ENCODE data around the gene TEAD2. TPM values are rescaled to one million over a fixed set of nuclear protein-coding genes. Genes with fewer than 3 reads are reported as not detected.

The TEAD2 gene
- total and polyA plus RNA-seq, 10 of the 15 experiments (the other 5 are each of a cell fraction or from before 2014, with no cell fraction given): 0.04 to 0.26 (median 0.11) TPM; not detected in 3

DNA sequence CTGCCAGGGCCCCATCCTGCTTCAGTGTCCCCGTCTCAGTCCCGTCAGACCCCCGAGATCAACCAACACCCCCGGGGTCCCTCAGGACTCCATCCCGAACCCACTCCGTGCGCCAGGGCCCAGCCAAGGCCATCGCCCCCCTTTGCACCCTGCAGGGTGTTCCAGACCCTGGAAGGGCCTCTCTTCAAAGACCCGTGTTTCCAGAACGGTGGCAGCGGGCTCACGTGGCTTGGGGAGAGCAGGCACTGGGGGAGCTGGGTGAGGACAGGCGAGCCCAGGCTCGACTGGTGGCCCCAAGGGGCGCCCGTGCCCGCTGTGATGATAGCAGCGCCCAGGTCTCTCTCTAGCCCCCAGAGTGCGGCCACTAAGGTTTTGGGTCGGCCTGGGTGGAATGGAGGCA lies 27.2 kb upstream of the TEAD2 start:
- ChIA-PET SMC1A (ENCODE audit: uncharacterized antibody, unreplicated experiment) (interaction anchor here (0.8 to 1.0 kb wide), 2 partner anchors 30 to 162 kb away, joined by 3 read pairs; no protein-coding TSS in a partner anchor), RAD21 (ENCODE audit: unreplicated experiment) (interaction anchor here (0.7 to 1.2 kb wide), 2 partner anchors 26 to 65 kb away, joined by 3 to 4 read pairs; partner anchors contain the start of gene SLC6A16), CTCF (interaction anchor here (3.6 to 5.7 kb wide), 2 partner anchors 55 to 82 kb away, joined by 47 to 68 read pairs; partner anchors contain the start of gene FLT3LG), POLR2A (interaction anchor here (0.6 kb wide), 1 partner anchor 83 kb away, joined by 3 read pairs; no protein-coding TSS in a partner anchor)
- no peaks in the 10 kb centered on the region for H3K36me3 ChIP-seq (ENCODE audit: control insufficient read depth in 2 of 2, insufficient read depth in 2 of 2, low read length in 1 of 2)
- no TSS peak for BruUV-seq (replicated peaks)
- no peak overlapping the region for H3K9ac ChIP-seq (ENCODE audit: control insufficient read depth, insufficient read depth, low read length)
- no peak for TF ChIP-seq ZNF207 (IDR thresholded peaks at IDR 0.05; ENCODE audit: borderline replicate concordance)
- TF ChIP-seq ELK1 (IDR thresholded peaks at IDR 0.05; ENCODE audit: low read depth, low read length): no peak
- no peak for TF ChIP-seq NR2C2 (IDR thresholded peaks at IDR 0.05; ENCODE audit: borderline replicate concordance, control insufficient read depth, insufficient read length, low read depth)
- TF ChIP-seq CTCF (IDR thresholded peaks at IDR 0.05 in 2 of 3, conservative IDR thresholded peaks at IDR 0.05 in 1 of 3; ENCODE audit: control insufficient read depth in 2 of 3, extremely low read depth in 1 of 3, insufficient read depth in 1 of 3, low read depth in 3 of 3, low read length in 3 of 3): no peak
- no peak for TF ChIP-seq EP300 (IDR thresholded peaks at IDR 0.05; ENCODE audit: borderline replicate concordance in 1 of 2, control insufficient read depth in 1 of 2, low read depth in 2 of 2, low read length in 2 of 2)
- no peak for TF ChIP-seq NR2F1 (conservative IDR thresholded peaks at IDR 0.05)
- no peak for TF ChIP-seq ZBTB40 (IDR thresholded peaks at IDR 0.05; ENCODE audit: borderline replicate concordance)
- TF ChIP-seq ETV6 (conservative IDR thresholded peaks at IDR 0.05 in 1 of 2, IDR thresholded peaks at IDR 0.05 in 1 of 2; ENCODE audit: borderline replicate concordance in 1 of 2, low read depth in 1 of 2): no peak
- TF ChIP-seq SUZ12 (IDR thresholded peaks at IDR 0.05; ENCODE audit: unreplicated experiment): no peak
- no peak for FAIRE-seq
- H3K4me3 ChIP-seq: no peak overlapping the region
- H2AFZ ChIP-seq (ENCODE audit: control insufficient read depth, low read depth, low read length): no peak overlapping the region
- 48% methylated on average over 20 of the region's 20 CpGs for WGBS (ENCODE audit: insufficient coverage, insufficient replicate concordance, low lambda C conversion rate, missing lambda C conversion rate)
- intact Hi-C loops (cut with micrococcal nuclease; ENCODE audit: unreplicated experiment) (no loop called here), in situ Hi-C loops (cut with MboI) (no loop called here)
- H4K20me1 ChIP-seq (ENCODE audit: control insufficient read depth, insufficient read depth): no peaks in the 10 kb centered on the region
- H3K27ac ChIP-seq (ENCODE audit: control insufficient read depth, insufficient read depth): no peak overlapping the region
- H3K79me2 ChIP-seq (ENCODE audit: control insufficient read depth, insufficient read depth, low read length): no peaks in the 10 kb centered on the region
- H3K27me3 ChIP-seq (replicated peaks in 1 of 2; ENCODE audit: control insufficient read depth in 2 of 2, insufficient read depth in 2 of 2, low read length in 1 of 2): no peaks in the 10 kb centered on the region
- no peak for DNase-seq (ENCODE audit: low read depth, low spot score)
- H3K9me3 ChIP-seq (replicated peaks; ENCODE audit: control insufficient read depth, insufficient read depth, low read length): no peaks in the 10 kb centered on the region
- ATAC-seq: no peak
- H3K4me1 ChIP-seq (ENCODE audit: control insufficient read depth, insufficient read depth, low read length): no peaks in the 10 kb centered on the region
- H3K4me2 ChIP-seq (ENCODE audit: control insufficient read depth, insufficient read depth): no peak overlapping the region
